ENCODE data around the gene LAGE3.

Gene LAGE3

DNA sequence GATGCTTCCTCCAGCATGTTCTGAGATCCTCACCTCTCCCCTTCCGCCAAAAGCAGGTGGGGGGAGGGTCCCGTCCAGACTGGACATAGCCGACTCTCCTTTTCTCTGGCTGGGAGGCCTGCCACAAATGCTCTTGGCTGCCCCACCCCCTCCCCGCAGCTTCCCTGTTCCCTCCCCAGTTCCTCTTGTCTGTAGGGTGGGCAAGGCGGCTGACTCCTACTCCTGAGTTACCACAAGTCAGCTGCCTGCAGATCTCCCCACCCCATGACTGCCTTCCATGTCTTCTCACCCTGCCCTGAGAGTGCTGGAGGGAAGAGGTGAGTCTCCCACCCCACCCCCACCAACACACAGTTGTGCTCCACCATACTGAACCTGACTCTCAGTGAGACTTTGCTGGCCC lies 47.7 kb downstream of the LAGE3 start:
- DNase-seq = no peak

DNA sequence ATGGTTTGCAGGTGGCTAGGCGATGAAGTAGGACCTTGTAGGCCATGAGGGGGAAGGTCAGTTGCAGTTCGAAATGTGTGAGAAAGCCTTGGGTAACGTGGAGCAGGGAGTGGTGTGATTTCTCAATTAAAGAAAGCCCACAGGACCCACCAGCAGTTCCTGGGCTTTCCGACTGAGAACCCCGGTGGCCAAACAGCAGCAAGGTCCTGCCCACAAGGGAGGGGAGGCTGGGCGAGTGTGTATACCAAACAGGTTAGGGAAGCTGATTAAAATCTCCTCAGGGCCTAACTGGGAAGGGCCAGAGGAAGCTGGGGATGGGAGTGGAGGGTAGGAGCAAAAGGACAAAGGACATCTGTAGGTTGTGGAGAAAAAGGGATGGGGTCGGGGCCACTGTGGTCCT lies 48.2 kb downstream of the LAGE3 start:
- no peak for DNase-seq

DNA sequence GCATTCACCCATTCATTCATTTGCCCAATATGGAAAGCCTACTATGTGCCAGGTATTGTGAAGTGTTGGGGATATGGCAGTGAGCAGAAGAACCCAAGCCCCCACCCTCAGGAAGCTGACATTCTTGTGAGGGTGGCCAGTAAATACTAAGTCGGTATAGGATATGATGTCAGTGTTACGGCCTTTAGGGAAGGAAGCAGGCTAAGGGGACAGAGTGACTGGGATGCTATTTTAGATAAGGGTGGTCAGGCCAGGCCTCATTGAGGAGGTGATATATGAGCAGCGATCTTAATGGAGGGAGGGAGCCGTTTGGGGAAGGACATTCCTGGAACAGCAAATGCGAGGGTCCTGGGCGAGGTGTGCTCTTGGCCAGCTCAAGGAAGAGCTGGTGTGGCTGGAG lies 48.6 kb downstream of the LAGE3 start:
- DNase-seq = no peak

DNA sequence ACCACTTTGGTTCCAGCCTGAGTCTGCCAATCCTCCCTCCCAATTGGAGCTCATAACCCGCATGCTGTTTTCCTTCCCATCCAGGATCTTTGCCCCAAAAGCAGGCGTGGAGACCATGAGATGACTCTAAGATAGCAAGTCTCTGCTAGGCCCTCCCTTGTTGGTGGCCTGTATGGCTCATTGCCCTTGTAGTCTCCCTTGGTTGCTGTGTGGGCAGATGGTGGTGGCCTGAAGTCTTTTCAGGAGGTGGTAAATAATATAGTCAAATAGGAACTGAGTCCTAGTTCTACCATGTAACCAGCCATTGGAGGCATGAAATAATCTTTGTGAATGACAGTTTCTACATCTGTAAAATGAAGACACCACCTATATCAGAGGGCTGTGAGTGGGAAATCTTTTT lies 49.4 kb downstream of the LAGE3 start:
- no peak for DNase-seq

DNA sequence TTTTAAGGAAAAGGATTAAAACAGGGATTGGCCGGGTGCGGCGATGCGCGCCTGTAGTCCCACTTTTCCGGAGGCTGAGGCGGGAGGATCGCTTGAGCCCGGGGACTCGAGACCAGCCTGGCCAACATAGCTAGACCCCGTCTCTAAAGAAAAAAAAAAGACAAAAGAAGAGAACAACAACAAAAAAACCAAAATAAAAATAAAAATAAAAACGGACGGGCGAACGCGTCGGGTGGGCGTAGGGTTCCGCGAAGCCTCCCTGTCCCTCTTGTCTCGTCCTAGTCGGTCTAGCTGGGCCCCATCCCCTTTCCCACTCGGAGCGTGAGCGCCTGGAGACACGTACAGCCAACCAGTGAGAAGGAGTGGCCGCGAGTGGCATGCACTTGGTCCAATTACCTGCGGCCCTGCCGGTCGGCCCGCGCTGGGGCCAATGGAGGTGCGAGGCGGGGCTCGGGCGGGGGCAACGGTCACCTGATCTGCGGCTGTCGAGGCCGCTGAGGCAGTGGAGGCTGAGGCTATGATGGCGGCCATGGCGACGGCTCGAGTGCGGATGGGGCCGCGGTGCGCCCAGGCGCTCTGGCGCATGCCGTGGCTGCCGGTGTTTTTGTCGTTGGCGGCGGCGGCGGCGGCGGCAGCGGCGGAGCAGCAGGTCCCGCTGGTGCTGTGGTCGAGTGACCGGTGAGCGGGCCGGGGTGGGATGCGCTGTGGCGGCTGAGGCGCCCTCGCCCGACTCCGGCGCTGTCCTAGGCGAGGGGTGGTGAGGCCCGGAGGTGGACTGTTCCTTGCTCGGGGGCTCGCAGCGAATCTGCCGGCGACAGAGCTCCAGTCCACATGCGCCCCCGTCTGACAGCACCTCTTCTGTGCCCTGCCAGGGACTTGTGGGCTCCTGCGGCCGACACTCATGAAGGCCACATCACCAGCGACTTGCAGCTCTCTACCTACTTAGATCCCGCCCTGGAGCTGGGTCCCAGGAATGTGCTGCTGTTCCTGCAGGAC lies 50.6 kb downstream of the LAGE3 start, which contains the start of gene ATP6AP1:
ATP6AP1 (plus strand) TSS at position 502 of the 996 bp plus-strand sequence; CDS start at position 518, 16 bp downstream.
- DNase-seq = peak; percentile 97
